Measurements from ENCODE around the gene TWIST2.

Gene TWIST2

GRCh38 chr2:238891457-238892203 lies 43.7 kb downstream of the TWIST2 start:
- Mint-ChIP-seq H3K4me1 (no peaks in the 10 kb centered on the region), H3K27me3 (peaks cover 7% of the 10 kb centered on the region), H3K4me3 (no peak overlapping the region), H3K36me3 (no peaks in the 10 kb centered on the region), H3K9me3 (no peaks in the 10 kb centered on the region), H3K27ac (no peak overlapping the region)
- CTCF ChIA-PET: no interaction called here
- no peak for DNase-seq

- CTCF ChIA-PET: no interaction called here
- no peak for DNase-seq
- H3K36me3 Mint-ChIP-seq: no peaks in the 10 kb centered on the region
- no peaks in the 10 kb centered on the region for H3K4me1 Mint-ChIP-seq
- no peaks in the 10 kb centered on the region for H3K9me3 Mint-ChIP-seq
- H3K27me3 Mint-ChIP-seq: peaks cover 7% of the 10 kb centered on the region
- no peak overlapping the region for H3K4me3 Mint-ChIP-seq
- H3K27ac Mint-ChIP-seq: no peak overlapping the region
Measured at GRCh38 chr2:238892204-238892500, 44.3 kb downstream of the TWIST2 start.

DNA sequence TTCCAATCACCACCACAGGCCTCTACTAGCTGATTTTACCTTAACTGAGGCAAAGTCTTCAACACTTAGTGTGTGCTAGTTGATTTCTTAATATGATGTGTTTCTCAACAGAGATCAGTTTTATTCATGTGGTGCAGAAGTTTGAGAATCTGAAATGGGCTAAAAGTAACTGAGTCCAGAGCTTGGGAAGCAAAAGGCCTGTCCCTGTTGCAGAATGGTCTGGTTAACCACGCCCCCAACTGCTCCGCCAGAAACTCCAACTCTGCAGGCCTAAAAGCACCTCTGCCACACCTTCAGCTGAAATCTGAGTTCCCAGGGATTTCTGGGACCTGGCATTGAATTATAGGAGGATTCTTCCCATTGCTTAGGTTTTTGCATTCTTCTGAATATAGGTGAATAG lies 44.9 kb downstream of the TWIST2 start:
- H3K36me3 Mint-ChIP-seq: no peaks in the 10 kb centered on the region
- H3K9me3 Mint-ChIP-seq: no peaks in the 10 kb centered on the region
- H3K27me3 Mint-ChIP-seq: peaks cover 11% of the 10 kb centered on the region
- no peaks in the 10 kb centered on the region for H3K4me1 Mint-ChIP-seq
- DNase-seq: no peak
- H3K4me3 Mint-ChIP-seq: no peak overlapping the region
- H3K27ac Mint-ChIP-seq: no peak overlapping the region
- CTCF ChIA-PET: no interaction called here

- Mint-ChIP-seq H3K36me3 (no peaks in the 10 kb centered on the region), H3K4me1 (no peaks in the 10 kb centered on the region), H3K27me3 (peaks cover 11% of the 10 kb centered on the region), H3K4me3 (no peak overlapping the region), H3K27ac (no peak overlapping the region), H3K9me3 (no peaks in the 10 kb centered on the region)
- DNase-seq: no peak
- CTCF ChIA-PET: no interaction called here
Measured at GRCh38 chr2:238893349-238894000, 45.6 kb downstream of the TWIST2 start.

GRCh38 chr2:238894226-238894949 lies 46.5 kb downstream of the TWIST2 start:
- CTCF ChIA-PET: no interaction called here
- Mint-ChIP-seq H3K4me1 (no peaks in the 10 kb centered on the region), H3K9me3 (no peaks in the 10 kb centered on the region), H3K27ac (no peak overlapping the region), H3K4me3 (no peak overlapping the region), H3K36me3 (no peaks in the 10 kb centered on the region), H3K27me3 (peaks cover 11% of the 10 kb centered on the region)
- DNase-seq: no peak

DNA sequence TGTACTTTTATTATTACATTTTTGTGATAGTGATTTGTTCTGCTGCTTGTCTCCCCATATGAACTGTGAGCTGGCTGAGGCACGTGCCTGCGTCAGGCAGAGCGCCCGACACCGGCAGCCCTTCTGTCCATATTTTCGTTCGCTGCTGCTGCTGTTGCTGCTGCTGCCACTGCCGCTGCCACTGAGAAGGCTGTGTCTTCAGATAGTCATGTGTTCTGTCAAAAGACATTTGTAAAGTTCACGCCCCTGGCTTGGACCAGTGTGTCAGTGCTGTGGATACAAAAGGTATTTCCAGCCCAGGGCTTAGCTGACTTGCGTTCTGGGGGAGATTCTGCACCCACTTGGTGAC lies 47.0 kb downstream of the TWIST2 start:
- DNase-seq: no peak
- Mint-ChIP-seq H3K27me3 (peaks cover 11% of the 10 kb centered on the region), H3K4me1 (no peaks in the 10 kb centered on the region), H3K36me3 (no peaks in the 10 kb centered on the region), H3K4me3 (no peak overlapping the region), H3K27ac (no peak overlapping the region), H3K9me3 (no peaks in the 10 kb centered on the region)
- CTCF ChIA-PET: no interaction called here

GRCh38 chr2:238895361-238895882 lies 47.5 kb downstream of the TWIST2 start:
- no peaks in the 10 kb centered on the region for H3K4me1 Mint-ChIP-seq
- H3K27ac Mint-ChIP-seq: no peak overlapping the region
- CTCF ChIA-PET: no interaction called here
- peaks cover 11% of the 10 kb centered on the region for H3K27me3 Mint-ChIP-seq
- no peaks in the 10 kb centered on the region for H3K36me3 Mint-ChIP-seq
- no peak overlapping the region for H3K4me3 Mint-ChIP-seq
- no peaks in the 10 kb centered on the region for H3K9me3 Mint-ChIP-seq
- no peak for DNase-seq

DNA sequence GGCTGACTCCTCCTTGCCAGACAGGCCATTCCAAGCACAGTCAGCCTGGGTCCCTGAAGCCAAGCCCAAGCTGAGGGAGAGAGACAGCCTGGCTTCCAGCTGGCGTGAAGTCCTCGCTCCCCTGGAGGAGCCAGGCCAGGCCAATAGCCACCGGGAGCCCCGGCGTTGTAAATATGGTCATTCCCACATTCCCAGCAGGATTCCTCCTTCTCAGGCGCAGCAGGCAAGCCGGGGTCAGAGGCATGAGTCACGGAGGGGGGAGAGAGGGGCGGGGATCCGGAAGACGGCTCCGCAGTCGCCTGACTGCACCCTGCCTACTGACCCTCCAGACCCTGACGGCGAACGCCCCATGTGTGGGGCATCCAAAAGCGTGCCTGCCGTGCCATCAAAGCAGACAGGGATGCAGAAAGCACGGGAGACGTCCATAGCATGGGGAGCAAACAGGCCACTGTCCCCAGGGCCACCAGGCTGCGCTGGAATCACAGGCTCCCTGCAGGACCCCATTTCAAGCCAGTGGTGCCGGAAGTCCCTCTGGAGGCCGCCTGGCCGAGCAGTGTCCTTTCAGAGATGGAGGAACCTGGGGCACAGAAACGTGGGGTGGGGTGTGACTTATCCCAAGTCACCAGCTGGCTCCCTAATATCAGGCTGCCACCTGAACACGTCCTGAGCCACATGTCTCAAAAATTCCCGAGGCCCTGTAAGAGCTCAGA lies 48.2 kb downstream of the TWIST2 start:
- CTCF ChIA-PET: no interaction called here
- DNase-seq: no peak
- H3K9me3 Mint-ChIP-seq: no peaks in the 10 kb centered on the region
- H3K4me3 Mint-ChIP-seq: no peak overlapping the region
- H3K27ac Mint-ChIP-seq: no peak overlapping the region
- no peaks in the 10 kb centered on the region for H3K36me3 Mint-ChIP-seq
- no peaks in the 10 kb centered on the region for H3K4me1 Mint-ChIP-seq
- H3K27me3 Mint-ChIP-seq: peaks cover 11% of the 10 kb centered on the region

DNA sequence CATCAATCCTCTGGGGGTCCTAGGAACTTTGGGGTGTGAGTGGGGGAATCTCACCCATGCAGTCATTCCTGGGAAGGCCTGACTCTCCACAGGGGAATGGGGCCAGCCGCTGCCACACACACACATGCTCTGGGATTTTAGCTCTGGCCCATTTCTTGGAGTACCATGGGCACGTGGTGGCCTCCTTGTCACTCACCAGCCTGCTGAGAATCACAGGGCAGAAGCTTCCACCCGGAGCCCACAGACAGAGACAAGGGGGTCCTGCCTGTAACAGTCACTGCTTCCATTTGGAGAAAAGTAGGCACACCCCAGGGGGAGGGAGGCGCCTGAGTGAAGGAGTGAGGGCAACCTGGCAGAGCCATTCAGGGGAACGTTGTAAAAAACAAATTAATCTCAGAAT lies 48.8 kb downstream of the TWIST2 start:
- Mint-ChIP-seq H3K4me1 (no peaks in the 10 kb centered on the region), H3K4me3 (no peak overlapping the region), H3K9me3 (no peaks in the 10 kb centered on the region), H3K36me3 (no peaks in the 10 kb centered on the region), H3K27me3 (peaks cover 11% of the 10 kb centered on the region), H3K27ac (no peak overlapping the region)
- CTCF ChIA-PET: no interaction called here
- no peak for DNase-seq

GRCh38 chr2:238897122-238897880 lies 49.4 kb downstream of the TWIST2 start:
- Mint-ChIP-seq H3K4me1 (no peaks in the 10 kb centered on the region), H3K9me3 (no peaks in the 10 kb centered on the region), H3K27ac (no peak overlapping the region), H3K27me3 (peaks cover 11% of the 10 kb centered on the region), H3K4me3 (no peak overlapping the region), H3K36me3 (no peaks in the 10 kb centered on the region)
- DNase-seq: no peak
- CTCF ChIA-PET: no interaction called here

GRCh38 chr2:238897911-238898311 lies 50.0 kb downstream of the TWIST2 start:
- CTCF ChIA-PET: no interaction called here
- Mint-ChIP-seq H3K4me1 (no peaks in the 10 kb centered on the region), H3K27me3 (peaks cover 11% of the 10 kb centered on the region), H3K4me3 (no peak overlapping the region), H3K36me3 (no peaks in the 10 kb centered on the region), H3K27ac (no peak overlapping the region), H3K9me3 (no peaks in the 10 kb centered on the region)
- no peak for DNase-seq

DNA sequence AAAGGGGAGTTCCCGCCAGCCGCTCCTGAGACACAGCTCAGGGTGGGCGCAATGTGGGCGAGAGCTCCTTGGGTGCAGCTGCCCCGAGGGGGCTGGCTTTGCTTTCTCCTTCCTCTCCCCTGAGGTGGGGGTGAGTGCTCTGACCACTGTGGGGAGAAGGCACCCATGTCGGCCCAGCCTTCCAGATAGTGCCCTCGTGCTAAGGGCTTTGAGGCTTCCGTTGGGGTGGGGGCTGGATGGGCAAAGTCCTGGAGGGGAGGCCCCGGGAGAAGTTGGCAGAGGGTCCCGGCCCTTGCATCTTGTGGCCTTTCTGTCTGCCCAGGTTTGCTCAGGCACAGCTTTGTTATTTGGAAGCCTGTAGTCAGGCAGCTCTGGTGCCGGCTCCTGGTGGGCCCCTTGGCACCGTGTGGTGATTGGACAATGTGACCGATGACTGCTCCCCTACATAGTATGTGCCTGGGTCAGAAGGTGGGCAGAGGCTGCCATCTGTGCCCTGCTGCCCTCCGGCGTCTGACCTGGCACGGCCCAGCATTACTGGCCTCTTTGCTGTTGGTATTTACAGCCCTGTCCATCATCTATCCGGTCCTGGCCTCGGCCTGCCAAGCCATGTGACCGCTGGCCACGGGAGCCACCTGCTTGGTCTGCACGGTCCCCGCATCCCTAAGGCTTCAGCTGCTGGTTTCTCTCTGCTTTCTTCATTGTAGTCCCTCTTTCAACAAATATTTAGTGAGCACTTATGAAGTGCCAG lies 50.8 kb downstream of the TWIST2 start:
- H3K4me1 Mint-ChIP-seq: no peaks in the 10 kb centered on the region
- H3K27ac Mint-ChIP-seq: no peak overlapping the region
- H3K36me3 Mint-ChIP-seq: no peaks in the 10 kb centered on the region
- no peak for DNase-seq
- CTCF ChIA-PET: no interaction called here
- H3K4me3 Mint-ChIP-seq: no peak overlapping the region
- no peaks in the 10 kb centered on the region for H3K9me3 Mint-ChIP-seq
- H3K27me3 Mint-ChIP-seq: peaks cover 11% of the 10 kb centered on the region

- Mint-ChIP-seq H3K9me3 (no peaks in the 10 kb centered on the region), H3K4me1 (no peaks in the 10 kb centered on the region), H3K4me3 (no peak overlapping the region), H3K27ac (no peak overlapping the region), H3K27me3 (peaks cover 11% of the 10 kb centered on the region), H3K36me3 (no peaks in the 10 kb centered on the region)
- DNase-seq: no peak
- CTCF ChIA-PET: no interaction called here
Measured at GRCh38 chr2:238899386-238899785, 51.5 kb downstream of the TWIST2 start.

All from activated naive CD4-positive, alpha-beta T cell treated with anti-CD3 and anti-CD28 coated beads, Interleukin-2, amount 10 ng/mL, durations not matched to agents 7 days and 5 days (primary cell).